ENCODE results near the gene CDH1. TPM values are rescaled to one million over a fixed set of nuclear protein-coding genes. Genes with fewer than 3 reads are reported as not detected.

The CDH1 gene
- total RNA-seq, 3 donors from 2014 or later (not counting 1 experiment from before 2014, with no cell fraction given) = 0.50 TPM; not detected in 2

- H3K27ac ChIP-seq (ENCODE audit: low read length) = no peak overlapping the region
- no peaks in the 10 kb centered on the region for H3K36me3 ChIP-seq (ENCODE audit: control insufficient read depth, insufficient read depth, low read length)
- H3K27me3 ChIP-seq (ENCODE audit: control insufficient read depth, insufficient read depth, low read length) = peaks cover 12% of the 10 kb centered on the region
- H3K4me3 ChIP-seq (ENCODE audit: low read length) = no peak overlapping the region
- H3K27me3 Mint-ChIP-seq (ENCODE audit: low read depth in 2 of 2) = peaks cover 19 to 20% of the 10 kb centered on the region in 2 donors
- ATAC-seq (no peak), DNase-seq (no peak)
- intact Hi-C loops (cut with micrococcal nuclease) = no loop called here
- H3K27ac Mint-ChIP-seq = no peak overlapping the region
- no peaks in the 10 kb centered on the region for H3K9me3 Mint-ChIP-seq
- H3K9me3 ChIP-seq (ENCODE audit: control insufficient read depth, insufficient read depth, low read length) = no peaks in the 10 kb centered on the region
- H3K4me1 ChIP-seq (ENCODE audit: control insufficient read depth, insufficient read depth, low read length) = peaks cover 8% of the 10 kb centered on the region
- H3K4me1 Mint-ChIP-seq = peaks cover 5 to 11% of the 10 kb centered on the region in 2 donors
- no peaks in the 10 kb centered on the region for H3K36me3 Mint-ChIP-seq
- no peak for TF ChIP-seq CTCF (IDR thresholded peaks at IDR 0.05)
- WGBS (ENCODE audit: insufficient coverage) = 93% methylated on average over 3 of the region's 4 CpGs
- H3K4me3 Mint-ChIP-seq = no peak overlapping the region
These were observed 4.2 kb upstream of the CDH1 start for GRCh38 chr16:68732741-68733399.

- no peak for DNase-seq
- Histone ChIP-seq H3K27ac (ENCODE audit: low read length) (no peak overlapping the region), H3K9me3 (ENCODE audit: control insufficient read depth, insufficient read depth, low read length) (no peaks in the 10 kb centered on the region), H3K36me3 (ENCODE audit: control insufficient read depth, insufficient read depth, low read length) (no peaks in the 10 kb centered on the region), H3K4me3 (ENCODE audit: low read length) (no peak overlapping the region), H3K27me3 (ENCODE audit: control insufficient read depth, insufficient read depth, low read length) (peaks cover 16% of the 10 kb centered on the region), H3K4me1 (ENCODE audit: control insufficient read depth, insufficient read depth, low read length) (peaks cover 8% of the 10 kb centered on the region)
- Mint-ChIP-seq H3K4me1 (peaks cover 5 to 13% of the 10 kb centered on the region in 2 donors), H3K4me3 (no peak overlapping the region), H3K36me3 (no peaks in the 10 kb centered on the region), H3K27me3 (ENCODE audit: low read depth in 2 of 2) (peaks cover 22% of the 10 kb centered on the region in 2 donors), H3K27ac (no peak overlapping the region), H3K9me3 (no peaks in the 10 kb centered on the region)
- 95% methylated on average over 9 of the region's 9 CpGs for WGBS (ENCODE audit: insufficient coverage)
- intact Hi-C loops (cut with micrococcal nuclease) = no loop called here
- TF ChIP-seq CTCF (IDR thresholded peaks at IDR 0.05) = no peak
- no peak for ATAC-seq
These were observed 3.5 kb upstream of the CDH1 start for GRCh38 chr16:68733570-68733969.

GRCh38 chr16:68734782-68735181 lies 2.3 kb upstream of the CDH1 start:
- H3K27me3 ChIP-seq (ENCODE audit: control insufficient read depth, insufficient read depth, low read length) = peaks cover 17% of the 10 kb centered on the region
- no peak overlapping the region for H3K4me3 Mint-ChIP-seq

More at GRCh38 chr16:68734782-68735181, 2.3 kb upstream of the CDH1 start:
- ATAC-seq (no peak), DNase-seq (no peak)
- H3K9me3 ChIP-seq (ENCODE audit: control insufficient read depth, insufficient read depth, low read length) = no peaks in the 10 kb centered on the region
- Mint-ChIP-seq H3K27ac (no peak overlapping the region), H3K27me3 (ENCODE audit: low read depth in 2 of 2) (peaks cover 21 to 23% of the 10 kb centered on the region in 2 donors), H3K9me3 (no peaks in the 10 kb centered on the region), H3K36me3 (no peaks in the 10 kb centered on the region), H3K4me1 (peaks cover 5 to 13% of the 10 kb centered on the region in 2 donors)
- WGBS (ENCODE audit: insufficient coverage) = 93% methylated on average over 2 of the region's 2 CpGs
- intact Hi-C loops (cut with micrococcal nuclease) = no loop called here
- H3K4me3 ChIP-seq (ENCODE audit: low read length) = no peak overlapping the region
- no peak overlapping the region for H3K27ac ChIP-seq (ENCODE audit: low read length)
- H3K36me3 ChIP-seq (ENCODE audit: control insufficient read depth, insufficient read depth, low read length) = no peaks in the 10 kb centered on the region
- TF ChIP-seq CTCF (IDR thresholded peaks at IDR 0.05) = no peak
- peaks cover 8% of the 10 kb centered on the region for H3K4me1 ChIP-seq (ENCODE audit: control insufficient read depth, insufficient read depth, low read length)
